HEK293 (cell line): Measurements from ENCODE around the gene TSBP1.

Experiments used
- CTCF ChIA-PET: fragments of 350-600 bp; formaldehyde crosslinking; extraction: SDS; loops from one replicate; lab custom pipeline; 2021; ENCODE audit warnings: antibody characterized with exemption; lab: Yijun Ruan, JAX
- POLR2A ChIA-PET: fragments of 300-600 bp; formaldehyde crosslinking; extraction: SDS; loops from one replicate; lab custom pipeline; 2020; ENCODE audit warnings: antibody characterized with exemption, inconsistent platforms; lab: Yijun Ruan, JAX
- H3K27ac ChIP-seq: fragments of 200-500 bp; sonication (Bioruptor generic); 2 replicates; pipeline ENCODE4 v1.5.1; 2014; ENCODE audit warnings: low read depth, low read length, control low read depth, inconsistent platforms; ENCODE audit errors: extremely low read depth
- H3K36me3 ChIP-seq, 2 experiments: fragments of 200-500 bp in 1 of 2; sonication (Bioruptor generic) in 1 of 2; 1 replicate in 1 of 2; 2 replicates in 1 of 2; pipeline ENCODE4 v1.5.1; 2014 to 2017; ENCODE audit warnings: inconsistent platforms in 2 of 2, low read length in 2 of 2; ENCODE audit not compliant: control insufficient read depth in 2 of 2, insufficient read depth in 1 of 2
- H3K4me1 ChIP-seq: fragments of 200-500 bp; sonication (Bioruptor generic); 2 replicates; pipeline ENCODE4 v1.5.1; 2014; ENCODE audit warnings: mild to moderate bottlenecking, low read length, inconsistent platforms; ENCODE audit not compliant: control insufficient read depth, insufficient read depth
- H3K4me3 ChIP-seq: 2 replicates; pipeline ENCODE4 v1.5.1; 2011; ENCODE audit warnings: low read depth, mild to moderate bottlenecking, control low read depth, low read length, moderate library complexity
- H3K9me3 ChIP-seq: fragments of 200-500 bp; sonication (Bioruptor generic); 2 replicates; pipeline ENCODE4 v1.5.1; 2014; ENCODE audit warnings: low read depth, low read length, inconsistent platforms; ENCODE audit not compliant: control insufficient read depth, insufficient read depth
- BCL11A ChIP-seq: fragments of 450-650 bp; formaldehyde crosslinking; IDR thresholded peaks from 2 replicates; pipeline ENCODE4 v1.5.1; 2016; ENCODE audit warnings: low read depth, missing biosample characterization, missing genetic modification characterization
- GFI1B ChIP-seq: fragments of 450-650 bp; formaldehyde crosslinking; IDR thresholded peaks from 2 replicates; pipeline ENCODE4 v1.5.1; 2016; ENCODE audit warnings: missing biosample characterization, missing genetic modification characterization
- GLI4 ChIP-seq: fragments of 450-650 bp; formaldehyde crosslinking; IDR thresholded peaks from 2 replicates; pipeline ENCODE4 v1.5.1; 2016; ENCODE audit warnings: missing biosample characterization, missing genetic modification characterization
- ZBTB48 ChIP-seq: fragments of 450-650 bp; formaldehyde crosslinking; IDR thresholded peaks from 2 replicates; pipeline ENCODE4 v1.5.1; 2016; ENCODE audit warnings: missing biosample characterization, missing genetic modification characterization
- ZNF132 ChIP-seq: fragments of 450-650 bp; formaldehyde crosslinking; IDR thresholded peaks from 2 replicates; pipeline ENCODE4 v1.5.1; 2017; ENCODE audit warnings: missing biosample characterization, missing genetic modification characterization, borderline replicate concordance
- ZNF16 ChIP-seq: fragments of 450-650 bp; formaldehyde crosslinking; IDR thresholded peaks from 2 replicates; pipeline ENCODE4 v1.5.1; 2016; ENCODE audit warnings: low read depth, missing biosample characterization, missing genetic modification characterization
- ZNF169 ChIP-seq: fragments of 450-650 bp; formaldehyde crosslinking; IDR thresholded peaks from 2 replicates; pipeline ENCODE4 v1.5.1; 2016; ENCODE audit warnings: missing biosample characterization, missing genetic modification characterization
- ZNF311 ChIP-seq: fragments of 450-650 bp; formaldehyde crosslinking; IDR thresholded peaks from 2 replicates; pipeline ENCODE4 v1.5.1; 2017; ENCODE audit warnings: missing biosample characterization, missing genetic modification characterization, borderline replicate concordance
- ZNF324 ChIP-seq: fragments of 450-650 bp; formaldehyde crosslinking; IDR thresholded peaks from 2 replicates; pipeline ENCODE4 v1.5.1; 2016; ENCODE audit warnings: missing biosample characterization, missing genetic modification characterization
- ZNF354C ChIP-seq: fragments of 450-650 bp; formaldehyde crosslinking; IDR thresholded peaks from 2 replicates; pipeline ENCODE4 v1.5.1; 2016; ENCODE audit warnings: missing biosample characterization, missing genetic modification characterization, low read depth, borderline replicate concordance
- ZNF433 ChIP-seq: fragments of 450-650 bp; formaldehyde crosslinking; IDR thresholded peaks from 2 replicates; pipeline ENCODE4 v1.5.1; 2016; ENCODE audit warnings: missing biosample characterization, missing genetic modification characterization, low read depth
- ZNF48 ChIP-seq: fragments of 450-650 bp; formaldehyde crosslinking; IDR thresholded peaks from 2 replicates; pipeline ENCODE4 v1.5.1; 2016; ENCODE audit warnings: missing biosample characterization, missing genetic modification characterization
- ZNF510 ChIP-seq: fragments of 450-650 bp; formaldehyde crosslinking; IDR thresholded peaks from 2 replicates; pipeline ENCODE4 v1.5.1; 2018; ENCODE audit warnings: mild to moderate bottlenecking, missing genetic modification characterization, missing biosample characterization; ENCODE audit not compliant: insufficient replicate concordance
- ZNF529 ChIP-seq: fragments of 450-650 bp; formaldehyde crosslinking; IDR thresholded peaks from 2 replicates; pipeline ENCODE4 v1.5.1; 2017; ENCODE audit warnings: missing genetic modification characterization, missing biosample characterization; ENCODE audit not compliant: insufficient replicate concordance
- ZNF624 ChIP-seq: fragments of 450-650 bp; formaldehyde crosslinking; IDR thresholded peaks from 2 replicates; pipeline ENCODE4 v1.5.1; 2017; ENCODE audit warnings: missing biosample characterization, missing genetic modification characterization
- ZNF707 ChIP-seq: fragments of 450-650 bp; formaldehyde crosslinking; IDR thresholded peaks from 2 replicates; pipeline ENCODE4 v1.5.1; 2016; ENCODE audit warnings: missing biosample characterization, missing genetic modification characterization
- ZNF776 ChIP-seq: fragments of 450-650 bp; formaldehyde crosslinking; IDR thresholded peaks from 2 replicates; pipeline ENCODE4 v1.5.0; 2017; ENCODE audit warnings: missing biosample characterization, missing genetic modification characterization, borderline replicate concordance
- ZNF830 ChIP-seq: fragments of 450-650 bp; IDR thresholded peaks from 2 replicates; pipeline ENCODE4 v1.5.0; 2018; ENCODE audit warnings: missing biosample characterization, missing genetic modification characterization, low read depth, mild to moderate bottlenecking, moderate library complexity
- ZNF843 ChIP-seq: fragments of 450-650 bp; formaldehyde crosslinking; IDR thresholded peaks from 2 replicates; pipeline ENCODE4 v1.5.1; 2016; ENCODE audit warnings: missing biosample characterization, missing genetic modification characterization
- ZSCAN16 ChIP-seq: fragments of 450-650 bp; formaldehyde crosslinking; IDR thresholded peaks from 2 replicates; pipeline ENCODE4 v1.5.1; 2016; ENCODE audit warnings: missing biosample characterization, missing genetic modification characterization
- TF ChIP-seq, protein P1 (sequence below): fragments of 450-650 bp; formaldehyde crosslinking; IDR thresholded peaks from 2 replicates; pipeline ENCODE4 v1.5.1; 2016; ENCODE audit warnings: missing biosample characterization, missing genetic modification characterization
- TF ChIP-seq, protein P2 (sequence below): fragments of 450-650 bp; formaldehyde crosslinking; IDR thresholded peaks from 2 replicates; pipeline ENCODE4 v1.5.1; 2017; ENCODE audit warnings: missing biosample characterization, missing genetic modification characterization

TSBP1 gene, protein sequence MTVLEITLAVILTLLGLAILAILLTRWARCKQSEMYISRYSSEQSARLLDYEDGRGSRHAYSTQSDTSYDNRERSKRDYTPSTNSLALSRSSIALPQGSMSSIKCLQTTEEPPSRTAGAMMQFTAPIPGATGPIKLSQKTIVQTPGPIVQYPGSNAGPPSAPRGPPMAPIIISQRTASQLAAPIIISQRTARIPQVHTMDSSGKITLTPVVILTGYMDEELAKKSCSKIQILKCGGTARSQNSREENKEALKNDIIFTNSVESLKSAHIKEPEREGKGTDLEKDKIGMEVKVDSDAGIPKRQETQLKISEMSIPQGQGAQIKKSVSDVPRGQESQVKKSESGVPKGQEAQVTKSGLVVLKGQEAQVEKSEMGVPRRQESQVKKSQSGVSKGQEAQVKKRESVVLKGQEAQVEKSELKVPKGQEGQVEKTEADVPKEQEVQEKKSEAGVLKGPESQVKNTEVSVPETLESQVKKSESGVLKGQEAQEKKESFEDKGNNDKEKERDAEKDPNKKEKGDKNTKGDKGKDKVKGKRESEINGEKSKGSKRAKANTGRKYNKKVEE

DNA sequence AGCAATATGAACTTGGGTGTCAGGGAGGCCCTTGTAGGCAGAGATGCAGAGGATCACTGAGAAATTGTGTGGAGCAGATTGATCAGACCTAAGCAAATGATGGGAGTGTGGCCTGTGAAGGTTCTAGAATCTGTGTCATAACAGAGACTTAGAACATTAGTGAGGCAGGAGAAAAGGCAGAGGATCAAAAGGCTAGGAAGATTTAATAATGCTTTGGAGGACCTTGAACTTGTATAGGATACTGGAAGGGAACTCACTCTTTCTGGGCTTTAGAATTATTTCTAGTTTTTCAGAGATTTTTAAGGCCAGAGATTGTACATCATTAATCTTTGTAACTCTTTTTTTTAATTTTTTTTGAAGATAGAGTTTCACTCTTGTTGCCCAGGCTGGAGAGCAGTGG, at the start of gene TSBP1:
TSBP1 (minus strand) TSS at position 101 of the 400 bp plus-strand sequence. CDS start 197 bp downstream, outside the sequence.
- Histone ChIP-seq H3K36me3 (no peaks in the 10 kb centered on the region), H3K4me3 (no peak within 1 kb of the TSS), H3K27ac (no peak within 1 kb of the TSS), H3K9me3 (no peaks in the 10 kb centered on the region), H3K4me1 (0 out of 2 replicates have a peak, but pooled peaks cover 3% of the 10 kb centered on the region)
- no peak for TF ChIP-seq ZSCAN16 (tag by site-specific recombination)
- TF ChIP-seq, protein P1, sequence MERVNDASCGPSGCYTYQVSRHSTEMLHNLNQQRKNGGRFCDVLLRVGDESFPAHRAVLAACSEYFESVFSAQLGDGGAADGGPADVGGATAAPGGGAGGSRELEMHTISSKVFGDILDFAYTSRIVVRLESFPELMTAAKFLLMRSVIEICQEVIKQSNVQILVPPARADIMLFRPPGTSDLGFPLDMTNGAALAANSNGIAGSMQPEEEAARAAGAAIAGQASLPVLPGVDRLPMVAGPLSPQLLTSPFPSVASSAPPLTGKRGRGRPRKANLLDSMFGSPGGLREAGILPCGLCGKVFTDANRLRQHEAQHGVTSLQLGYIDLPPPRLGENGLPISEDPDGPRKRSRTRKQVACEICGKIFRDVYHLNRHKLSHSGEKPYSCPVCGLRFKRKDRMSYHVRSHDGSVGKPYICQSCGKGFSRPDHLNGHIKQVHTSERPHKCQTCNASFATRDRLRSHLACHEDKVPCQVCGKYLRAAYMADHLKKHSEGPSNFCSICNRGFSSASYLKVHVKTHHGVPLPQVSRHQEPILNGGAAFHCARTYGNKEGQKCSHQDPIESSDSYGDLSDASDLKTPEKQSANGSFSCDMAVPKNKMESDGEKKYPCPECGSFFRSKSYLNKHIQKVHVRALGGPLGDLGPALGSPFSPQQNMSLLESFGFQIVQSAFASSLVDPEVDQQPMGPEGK, result no peak
- ChIA-PET CTCF (interaction anchor here (0.7 kb wide), 1 partner anchor 482 kb away, joined by 3 read pairs; the partner anchor contains the start of genes PSMB9 and TAP1), POLR2A (no interaction called here)

DNA sequence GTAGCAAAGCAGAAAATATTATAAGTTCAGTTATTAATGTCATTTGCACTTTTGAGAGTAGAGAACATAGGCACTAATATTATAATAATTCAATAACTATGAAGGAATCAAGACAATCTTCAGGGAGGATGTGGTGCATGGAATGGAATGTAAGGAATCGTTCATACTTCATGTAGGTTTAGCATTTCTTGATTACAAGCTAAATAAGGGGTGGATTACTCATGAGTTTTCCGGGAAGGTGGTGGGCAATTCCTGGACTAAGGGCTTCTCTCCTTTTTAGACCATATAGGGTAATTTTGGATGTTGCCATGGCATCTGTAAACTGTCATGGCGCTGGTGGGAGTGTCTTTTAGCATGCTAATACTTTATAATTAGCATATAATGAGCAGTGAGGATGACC, 44.3 kb upstream of the TSBP1 start:
- no peak for TF ChIP-seq ZNF624
- TF ChIP-seq ZNF776, result no peak
- no peak for TF ChIP-seq ZNF510
- TF ChIP-seq ZNF16 (tag by site-specific recombination), result no peak
- TF ChIP-seq, protein P2, sequence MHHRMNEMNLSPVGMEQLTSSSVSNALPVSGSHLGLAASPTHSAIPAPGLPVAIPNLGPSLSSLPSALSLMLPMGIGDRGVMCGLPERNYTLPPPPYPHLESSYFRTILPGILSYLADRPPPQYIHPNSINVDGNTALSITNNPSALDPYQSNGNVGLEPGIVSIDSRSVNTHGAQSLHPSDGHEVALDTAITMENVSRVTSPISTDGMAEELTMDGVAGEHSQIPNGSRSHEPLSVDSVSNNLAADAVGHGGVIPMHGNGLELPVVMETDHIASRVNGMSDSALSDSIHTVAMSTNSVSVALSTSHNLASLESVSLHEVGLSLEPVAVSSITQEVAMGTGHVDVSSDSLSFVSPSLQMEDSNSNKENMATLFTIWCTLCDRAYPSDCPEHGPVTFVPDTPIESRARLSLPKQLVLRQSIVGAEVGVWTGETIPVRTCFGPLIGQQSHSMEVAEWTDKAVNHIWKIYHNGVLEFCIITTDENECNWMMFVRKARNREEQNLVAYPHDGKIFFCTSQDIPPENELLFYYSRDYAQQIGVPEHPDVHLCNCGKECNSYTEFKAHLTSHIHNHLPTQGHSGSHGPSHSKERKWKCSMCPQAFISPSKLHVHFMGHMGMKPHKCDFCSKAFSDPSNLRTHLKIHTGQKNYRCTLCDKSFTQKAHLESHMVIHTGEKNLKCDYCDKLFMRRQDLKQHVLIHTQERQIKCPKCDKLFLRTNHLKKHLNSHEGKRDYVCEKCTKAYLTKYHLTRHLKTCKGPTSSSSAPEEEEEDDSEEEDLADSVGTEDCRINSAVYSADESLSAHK (tag by site-specific recombination), result no peak
- TF ChIP-seq ZNF843, result no peak
- TF ChIP-seq BCL11A (tag by site-specific recombination), result no peak
- no peak for TF ChIP-seq ZNF707 (tag by site-specific recombination)
- no peak for TF ChIP-seq ZNF529 (tag by site-specific recombination)
- no peak for TF ChIP-seq ZNF324 (tag by site-specific recombination)
- no peak for TF ChIP-seq ZNF830
- no peak for TF ChIP-seq ZNF132 (tag by site-specific recombination)
- no peak for TF ChIP-seq ZNF169 (tag by site-specific recombination)
- TF ChIP-seq ZNF311 (tag by site-specific recombination), result no peak
- TF ChIP-seq GFI1B, result no peak
- no peak for TF ChIP-seq ZNF433
- no peak for TF ChIP-seq ZBTB48 (tag by site-specific recombination)
- no peak for TF ChIP-seq ZNF48
- TF ChIP-seq ZNF354C (tag by site-specific recombination), result no peak
- no peak for TF ChIP-seq GLI4 (tag by site-specific recombination)
- Histone ChIP-seq H3K9me3 (no peaks in the 10 kb centered on the region), H3K4me3 (no peak overlapping the region), H3K27ac (no peak overlapping the region), H3K4me1 (no peaks in the 10 kb centered on the region), H3K36me3 (no peaks in the 10 kb centered on the region)
- ChIA-PET POLR2A (no interaction called here), CTCF (interaction anchor here (0.6 to 11.0 kb wide), 12 partner anchors 9 to 452 kb away, joined by 3 to 179 read pairs (median 4); no protein-coding TSS in a partner anchor)
